VCaP (cell line): Measurements from ENCODE around the gene KCP.
A peak's percentile ranks its signal among the peaks of the same experiment; 100 is the strongest.

Experiments
- H3K27ac ChIP-seq: fragments of 450-650 bp; 2 replicates; pipeline ENCODE4 v1.5.1; 2017
- TF ChIP-seq, protein P1 (sequence below): fragments of 450-650 bp; conservative IDR thresholded peaks from 2 replicates; pipeline ENCODE4 v1.5.1; 2017; ENCODE audit warnings: mild to moderate bottlenecking, moderate library complexity

KCP gene

DNA sequence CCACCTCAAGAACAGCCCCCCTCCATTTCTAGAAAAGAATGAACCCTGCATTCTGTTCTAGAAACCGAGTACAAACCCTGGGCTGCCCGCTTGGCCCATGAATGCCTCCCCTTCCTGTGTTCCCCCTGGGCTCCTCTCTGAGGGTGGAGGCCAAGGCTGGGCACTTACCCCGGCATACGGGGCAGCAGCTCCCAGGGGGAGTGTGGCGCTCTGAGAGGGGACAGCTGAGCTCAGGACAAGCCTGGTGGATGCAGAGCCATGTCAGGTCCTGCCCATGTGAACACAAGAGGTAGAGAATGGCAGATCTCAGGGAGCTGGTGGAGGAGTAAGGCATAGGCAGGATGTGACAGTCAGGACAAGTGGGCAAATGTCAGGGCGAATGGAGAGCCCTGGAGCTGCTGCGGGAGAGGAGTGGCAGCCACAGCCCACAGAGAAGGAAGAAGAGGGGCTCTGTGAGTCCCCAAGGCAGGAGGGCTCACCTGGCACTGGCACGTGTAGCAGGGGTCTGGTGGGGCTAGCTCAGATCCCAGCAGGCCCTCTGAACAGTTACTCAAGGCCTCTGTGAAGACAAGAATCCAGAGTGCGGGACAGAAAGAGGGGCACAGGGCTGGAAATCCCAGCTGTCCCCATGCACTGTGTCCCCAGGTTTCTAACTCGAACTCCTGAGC lies 28.9 kb downstream of the KCP start:
- H3K27ac ChIP-seq, result no peak overlapping the region
- TF ChIP-seq, protein P1, sequence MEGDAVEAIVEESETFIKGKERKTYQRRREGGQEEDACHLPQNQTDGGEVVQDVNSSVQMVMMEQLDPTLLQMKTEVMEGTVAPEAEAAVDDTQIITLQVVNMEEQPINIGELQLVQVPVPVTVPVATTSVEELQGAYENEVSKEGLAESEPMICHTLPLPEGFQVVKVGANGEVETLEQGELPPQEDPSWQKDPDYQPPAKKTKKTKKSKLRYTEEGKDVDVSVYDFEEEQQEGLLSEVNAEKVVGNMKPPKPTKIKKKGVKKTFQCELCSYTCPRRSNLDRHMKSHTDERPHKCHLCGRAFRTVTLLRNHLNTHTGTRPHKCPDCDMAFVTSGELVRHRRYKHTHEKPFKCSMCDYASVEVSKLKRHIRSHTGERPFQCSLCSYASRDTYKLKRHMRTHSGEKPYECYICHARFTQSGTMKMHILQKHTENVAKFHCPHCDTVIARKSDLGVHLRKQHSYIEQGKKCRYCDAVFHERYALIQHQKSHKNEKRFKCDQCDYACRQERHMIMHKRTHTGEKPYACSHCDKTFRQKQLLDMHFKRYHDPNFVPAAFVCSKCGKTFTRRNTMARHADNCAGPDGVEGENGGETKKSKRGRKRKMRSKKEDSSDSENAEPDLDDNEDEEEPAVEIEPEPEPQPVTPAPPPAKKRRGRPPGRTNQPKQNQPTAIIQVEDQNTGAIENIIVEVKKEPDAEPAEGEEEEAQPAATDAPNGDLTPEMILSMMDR, result no peak

DNA sequence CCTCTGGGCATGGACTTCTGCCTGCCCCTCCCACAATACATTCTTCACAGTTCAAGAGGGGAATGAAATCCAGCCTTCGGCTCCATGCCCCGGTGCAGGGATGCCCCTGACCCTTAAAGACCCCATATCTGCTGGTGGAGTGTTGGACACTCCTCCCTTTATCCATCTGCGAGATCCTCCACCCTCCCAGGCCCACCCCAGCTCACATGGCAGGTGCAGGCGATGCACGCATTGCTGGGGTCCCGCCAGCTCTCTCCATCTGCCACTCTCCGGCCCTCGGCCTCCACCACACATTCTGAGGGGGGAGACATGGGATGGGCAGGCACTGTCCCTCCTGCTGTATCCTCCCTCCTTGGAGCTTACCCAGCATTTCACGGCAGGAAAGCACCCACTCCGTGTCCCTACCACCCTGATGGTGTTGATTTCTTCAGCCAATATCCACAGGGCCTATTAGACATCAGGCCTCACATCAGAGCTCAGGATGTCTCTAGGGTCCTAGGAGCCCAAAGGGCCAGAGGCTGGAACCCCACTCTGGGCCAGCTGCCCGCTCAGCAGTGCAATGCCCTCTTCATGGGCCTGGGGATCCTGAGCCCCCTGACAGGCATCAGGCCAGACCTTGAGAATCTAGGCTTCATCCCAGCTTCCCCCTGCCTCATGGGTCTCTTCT lies 29.6 kb downstream of the KCP start:
- TF ChIP-seq, protein P1, result no peak
- H3K27ac ChIP-seq, result no peak overlapping the region

DNA sequence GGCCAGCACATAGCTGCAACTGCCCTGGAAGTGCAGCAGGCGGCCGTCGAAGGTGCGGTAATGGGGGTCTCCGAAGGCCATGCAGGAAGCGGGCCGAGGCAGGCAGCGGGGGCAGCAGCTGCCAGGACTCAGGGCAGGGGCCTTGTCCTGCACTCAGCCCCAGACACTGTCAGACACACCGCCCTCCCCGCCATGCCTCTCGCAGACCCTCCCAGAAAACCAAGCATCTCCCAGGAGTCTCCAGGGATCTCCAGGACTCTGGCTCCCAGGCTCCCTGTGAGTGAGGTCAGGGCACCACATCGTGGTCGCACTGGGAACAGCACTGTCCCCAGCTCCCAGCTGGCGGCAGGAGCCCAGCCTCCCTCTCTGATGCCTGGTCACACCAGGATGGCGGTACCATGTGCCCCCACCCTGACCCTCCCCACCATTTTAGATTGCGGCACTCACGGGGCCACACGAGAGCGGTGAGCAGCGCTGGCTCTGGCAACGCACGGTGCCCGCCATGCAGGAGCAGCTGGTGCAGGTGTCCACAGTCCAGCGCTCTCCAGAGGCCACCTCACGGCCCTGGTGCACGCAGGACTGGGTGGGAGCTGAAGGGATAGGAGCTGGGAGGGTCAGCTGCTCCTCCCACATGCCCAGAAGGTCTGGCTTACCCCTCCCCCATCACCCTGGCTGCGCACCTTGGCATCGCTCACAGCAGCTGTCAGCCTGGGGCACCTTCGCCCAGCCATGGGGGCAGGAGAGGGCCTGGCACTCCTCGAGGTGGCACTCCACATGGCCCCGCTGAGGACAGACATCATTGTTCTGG lies 30.4 kb downstream of the KCP start:
- H3K27ac ChIP-seq, result peak overlapping the region; percentile 67; the same call in 1 of the 2 replicates
- TF ChIP-seq, protein P1, result peak; percentile 96

DNA sequence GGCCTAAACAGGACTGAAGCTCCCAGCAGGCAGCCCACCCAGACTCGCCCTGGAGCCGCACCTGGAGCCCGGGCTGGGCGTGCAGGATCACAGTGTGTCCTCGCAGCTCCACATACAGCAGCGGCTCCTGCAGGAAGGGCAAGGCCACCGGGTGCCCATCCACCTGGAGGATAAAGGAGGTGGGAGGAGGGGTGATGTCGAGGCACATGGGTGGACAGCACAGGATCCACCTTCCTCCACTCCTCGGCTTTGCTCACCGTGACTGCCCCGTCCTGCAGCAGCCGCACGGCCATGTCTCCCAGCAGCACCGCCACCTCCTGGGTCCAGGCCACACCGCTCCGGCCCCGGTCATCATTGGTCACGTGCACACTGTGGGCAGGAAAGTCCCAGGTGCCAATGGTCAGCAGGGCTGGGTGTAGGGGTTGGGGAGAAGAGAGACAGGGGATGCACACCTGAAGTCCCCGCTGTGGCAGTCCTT lies 31.0 kb downstream of the KCP start:
- peak overlapping the region; percentile 67; the same call in 1 of the 2 replicates for H3K27ac ChIP-seq
- TF ChIP-seq, protein P1, result no peak

DNA sequence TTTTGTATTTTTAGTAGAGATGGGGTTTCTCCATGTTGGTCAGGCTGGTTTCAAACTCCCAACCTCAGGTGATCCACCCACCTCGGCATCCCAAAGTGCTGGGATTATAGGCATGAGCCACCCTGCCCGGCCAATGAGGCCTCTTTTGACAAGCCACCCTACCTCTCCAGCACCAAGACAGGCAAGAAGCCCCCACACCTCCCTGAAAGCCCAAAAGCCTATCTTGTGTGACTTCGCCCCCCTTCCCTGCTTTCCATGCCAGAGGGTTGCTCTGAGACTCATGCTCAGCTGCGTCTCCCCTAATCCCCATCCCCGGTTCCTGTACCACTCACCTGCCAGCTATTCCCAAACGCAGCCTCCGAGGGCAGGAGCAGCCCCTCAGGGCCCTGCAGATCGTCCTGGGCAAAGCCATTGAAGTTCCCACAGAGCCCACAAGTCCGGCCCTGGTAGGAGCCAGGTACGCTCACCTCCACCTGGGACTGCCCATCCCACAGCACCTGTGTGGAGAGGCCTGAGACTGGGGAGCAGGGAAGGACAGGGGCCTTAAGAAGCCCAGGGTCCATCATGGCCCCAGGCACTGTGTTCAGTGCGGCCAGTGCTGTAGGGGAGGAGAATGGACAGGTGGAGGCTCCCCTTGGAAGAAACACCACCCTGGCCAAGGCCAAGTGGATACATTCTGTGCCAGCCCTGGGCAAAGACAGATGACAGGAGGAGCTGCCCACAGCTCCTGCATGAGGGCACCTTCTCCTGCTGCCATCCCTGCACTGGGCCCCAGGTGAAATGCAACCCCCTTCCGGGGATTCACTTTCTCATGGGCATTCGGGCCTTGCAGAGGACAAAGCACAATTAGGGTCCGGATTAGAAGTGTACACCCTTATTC lies 32.0 kb downstream of the KCP start:
- H3K27ac ChIP-seq, result no peak overlapping the region
- TF ChIP-seq, protein P1, result no peak

DNA sequence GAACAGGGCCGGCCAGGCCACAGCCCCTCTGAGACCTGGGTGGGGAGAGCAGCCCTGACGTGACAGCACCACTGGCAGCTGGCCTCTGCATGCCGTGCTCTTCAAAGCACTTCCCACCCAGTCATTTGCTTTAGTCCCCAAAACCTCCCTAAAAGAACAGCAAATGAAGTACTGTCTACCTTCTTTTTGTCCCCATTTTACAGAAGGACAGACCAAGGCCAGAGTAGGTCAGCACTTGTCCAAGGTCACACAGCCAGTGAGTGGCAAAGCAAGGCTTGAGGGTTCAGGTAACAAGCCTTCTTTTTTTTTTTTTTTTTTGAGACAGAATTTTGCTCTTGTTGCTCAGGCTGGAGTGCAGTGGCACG lies 32.8 kb downstream of the KCP start:
- H3K27ac ChIP-seq, result no peak overlapping the region
- TF ChIP-seq, protein P1, result no peak
